Fibroblast of lung (primary cell): Measurements from ENCODE around the gene TNFSF8. TPM values are rescaled to one million over a fixed set of nuclear protein-coding genes. Genes with fewer than 3 reads are reported as not detected.

Experiments
- DNase-seq, 2 donors: peaks; one replicate each; pipeline versions ENCODE4 v3.0.0 to v3.0.0-alpha.2; 2010; ENCODE audit warnings: low read depth in 2 of 2
- H2AFZ ChIP-seq: 2 replicates; pipeline ENCODE4 v1.5.1; 2012; ENCODE audit warnings: low read length, control low read depth, inconsistent platforms
- H3K27ac ChIP-seq: 2 replicates; pipeline ENCODE4 v1.5.1; 2011; ENCODE audit warnings: low read length, control low read depth; ENCODE audit not compliant: insufficient read depth
- H3K27me3 ChIP-seq: 2 replicates; pipeline ENCODE4 v1.5.1; 2011; ENCODE audit warnings: mild to moderate bottlenecking, low read length; ENCODE audit not compliant: control insufficient read depth, insufficient read depth
- H3K36me3 ChIP-seq: 2 replicates; pipeline ENCODE4 v1.5.1; 2011; ENCODE audit warnings: low read length; ENCODE audit not compliant: control insufficient read depth, insufficient read depth
- H3K4me1 ChIP-seq: 2 replicates; pipeline ENCODE4 v1.5.1; 2011; ENCODE audit warnings: low read length; ENCODE audit not compliant: control insufficient read depth, insufficient read depth; ENCODE audit errors: extremely low read depth
- H3K4me2 ChIP-seq: 2 replicates; pipeline ENCODE4 v1.5.1; 2011; ENCODE audit warnings: low read length, control low read depth; ENCODE audit not compliant: insufficient read depth; ENCODE audit errors: extremely low read depth
- H3K4me3 ChIP-seq, 4 experiments: fragments of 200-600 bp in 1 of 4; sonication (generic) in 1 of 4; replicated peaks in 1 of 4; 2 replicates each; pipeline ENCODE4 v1.5.1; 2011 to 2016; ENCODE audit warnings: low read length in 4 of 4, low read depth in 3 of 4, mild to moderate bottlenecking in 3 of 4, control low read depth in 2 of 4, inconsistent platforms in 1 of 4, mixed read lengths in 1 of 4; ENCODE audit not compliant: insufficient read depth in 1 of 4; ENCODE audit errors: control extremely low read depth in 1 of 4
- H3K79me2 ChIP-seq: 2 replicates; pipeline ENCODE4 v1.5.1; 2012; ENCODE audit warnings: mild to moderate bottlenecking, low read length, inconsistent platforms; ENCODE audit not compliant: control insufficient read depth, insufficient read depth
- H3K9ac ChIP-seq: 2 replicates; pipeline ENCODE4 v1.5.1; 2011; ENCODE audit warnings: mild to moderate bottlenecking, low read length, control low read depth; ENCODE audit not compliant: insufficient read depth
- H3K9me3 ChIP-seq: 2 replicates; pipeline ENCODE4 v1.5.1; 2012; ENCODE audit warnings: low read depth, low read length; ENCODE audit not compliant: control insufficient read depth, insufficient read depth
- H4K20me1 ChIP-seq: 2 replicates; pipeline ENCODE4 v1.5.1; 2011; ENCODE audit warnings: low read length; ENCODE audit not compliant: control insufficient read depth, insufficient read depth; ENCODE audit errors: extremely low read depth
- CTCF ChIP-seq, 2 donors: IDR thresholded peaks in 1 of 2; conservative IDR thresholded peaks in 1 of 2; 1 replicate in 1 of 2; 2 replicates in 1 of 2; pipeline ENCODE4 v1.5.1; 2011 to 2012; ENCODE audit warnings: low read length in 2 of 2, control low read depth in 1 of 2, inconsistent platforms in 1 of 2, low read depth in 1 of 2, mild to moderate bottlenecking in 1 of 2
- EZH2 ChIP-seq: IDR thresholded peaks from 2 replicates; pipeline ENCODE4 v1.5.1; 2012; ENCODE audit warnings: low read length, control low read depth, mild to moderate bottlenecking; ENCODE audit errors: missing control alignments
- polyA plus RNA-seq, 2 donors: library from polyadenylated mRNA; depleted of rRNA in 1 of 2; stranded (reverse) in 1 of 2; unstranded in 1 of 2; fragments of >200 nt; gene quantifications; 2 replicates each; pipeline ENCODE4 v1.2.1, GENCODE V29; 2011 to 2012; ENCODE audit warnings: missing spikeins in 1 of 2
- total RNA-seq: library from RNA; depleted of rRNA; stranded (reverse); fragments of >200 nt; gene quantifications from 2 replicates; pipeline ENCODE4 v1.2.1, GENCODE V29; 2014

Gene TNFSF8
- total and polyA plus RNA-seq, 2 donors (not counting 1 experiment from before 2014, with no cell fraction given) = not detected

- Histone ChIP-seq H3K9ac (no peak overlapping the region), H4K20me1 (no peaks in the 10 kb centered on the region), H3K4me2 (no peak overlapping the region), H3K27ac (no peak overlapping the region), H3K36me3 (no peaks in the 10 kb centered on the region), H3K4me3 (no peak overlapping the region), H2AFZ (no peak overlapping the region), H3K4me1 (no peaks in the 10 kb centered on the region), H3K79me2 (no peaks in the 10 kb centered on the region), H3K27me3 (peaks cover 9% of the 10 kb centered on the region), H3K9me3 (no peaks in the 10 kb centered on the region)
- TF ChIP-seq CTCF (conservative IDR thresholded peaks at IDR 0.05 in 1 of 2, IDR thresholded peaks at IDR 0.05 in 1 of 2; ENCODE audit: low read depth in 1 of 2, low read length in 2 of 2) (no peak), EZH2 (no peak)
- peak in 1 of 2 donors; percentile 43 for DNase-seq
These were observed 4.7 kb upstream of the TNFSF8 start for GRCh38 chr9:114935119-114935518.

DNA sequence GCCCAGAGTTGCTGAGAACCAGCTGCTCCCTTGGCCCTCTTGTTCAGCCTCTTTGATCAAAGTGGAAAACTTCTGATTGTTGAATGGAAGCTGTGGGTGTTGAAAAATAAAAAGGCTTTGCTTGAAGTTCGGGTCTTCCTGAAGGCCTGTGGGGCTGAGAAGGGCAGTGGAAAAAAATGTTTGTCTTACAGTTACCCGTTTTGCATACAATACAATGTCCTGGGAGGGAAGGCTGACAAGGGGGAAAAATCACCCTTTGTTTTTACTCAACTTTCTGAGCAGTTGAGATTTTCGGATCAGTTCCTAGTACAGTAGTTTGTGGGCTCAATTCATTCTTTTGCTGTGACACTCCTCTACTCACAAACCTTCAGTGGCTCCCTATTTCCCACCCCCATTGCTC is 2.1 kb upstream of the TNFSF8 start:
- H3K9ac ChIP-seq = no peak overlapping the region
- H3K79me2 ChIP-seq = no peaks in the 10 kb centered on the region
- TF ChIP-seq EZH2 = no peak
- no peak for TF ChIP-seq CTCF (conservative IDR thresholded peaks at IDR 0.05 in 1 of 2, IDR thresholded peaks at IDR 0.05 in 1 of 2; ENCODE audit: low read depth in 1 of 2, low read length in 2 of 2)
- H3K27ac ChIP-seq = no peak overlapping the region
- H2AFZ ChIP-seq = no peak overlapping the region
- H4K20me1 ChIP-seq = no peaks in the 10 kb centered on the region
- no peaks in the 10 kb centered on the region for H3K9me3 ChIP-seq
- H3K4me3 ChIP-seq = no peak overlapping the region
- H3K27me3 ChIP-seq = peaks cover 13% of the 10 kb centered on the region
- H3K4me1 ChIP-seq = no peaks in the 10 kb centered on the region
- no peaks in the 10 kb centered on the region for H3K36me3 ChIP-seq
- no peak for DNase-seq
- no peak overlapping the region for H3K4me2 ChIP-seq

DNA sequence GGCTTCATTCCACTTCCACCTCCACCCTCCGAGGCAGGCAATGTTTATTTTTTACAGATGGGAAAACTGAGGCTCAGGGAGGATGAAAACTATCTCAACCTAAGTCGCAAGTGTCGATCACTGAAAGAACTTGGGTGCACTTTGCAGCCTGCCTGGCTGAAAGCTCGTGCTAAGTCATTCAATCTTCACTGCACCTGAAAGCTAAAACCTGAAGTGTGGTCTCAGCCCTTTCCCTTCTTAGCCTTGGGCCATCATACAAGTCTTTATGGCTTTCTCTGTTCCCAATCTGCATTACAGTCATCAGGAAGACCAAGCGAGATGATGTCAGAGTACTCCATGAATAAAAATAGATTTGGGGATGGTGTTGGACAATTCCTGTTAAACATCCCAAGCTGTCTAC is 1.0 kb upstream of the TNFSF8 start:
- H3K4me3 ChIP-seq = no peak overlapping the region
- no peak overlapping the region for H3K4me2 ChIP-seq
- no peak for DNase-seq
- H3K79me2 ChIP-seq = no peaks in the 10 kb centered on the region
- no peaks in the 10 kb centered on the region for H4K20me1 ChIP-seq
- no peaks in the 10 kb centered on the region for H3K4me1 ChIP-seq
- peaks cover 13% of the 10 kb centered on the region for H3K27me3 ChIP-seq
- no peaks in the 10 kb centered on the region for H3K36me3 ChIP-seq
- H3K27ac ChIP-seq = no peak overlapping the region
- no peak for TF ChIP-seq EZH2
- no peak for TF ChIP-seq CTCF (conservative IDR thresholded peaks at IDR 0.05 in 1 of 2, IDR thresholded peaks at IDR 0.05 in 1 of 2; ENCODE audit: low read depth in 1 of 2, low read length in 2 of 2)
- H2AFZ ChIP-seq = no peak overlapping the region
- H3K9me3 ChIP-seq = no peaks in the 10 kb centered on the region
- no peak overlapping the region for H3K9ac ChIP-seq
